BJ (cell line): Measurements from ENCODE around the gene SAYSD1. TPM values are rescaled to one million over a fixed set of nuclear protein-coding genes. Genes with fewer than 3 reads are reported as not detected.

Experiments
- CTCF ChIA-PET: fragments of 350-600 bp; formaldehyde crosslinking; extraction: SDS; loops from one replicate; lab custom pipeline; 2021; ENCODE audit warnings: antibody characterized with exemption, inconsistent platforms; lab: Yijun Ruan, JAX
- POLR2A ChIA-PET: fragments of 300-600 bp; sonication (Branson Sonifier 250); formaldehyde crosslinking; extraction: SDS; loops from one replicate; lab custom pipeline; 2021; ENCODE audit warnings: antibody characterized with exemption; lab: Charles Lee
- DNase-seq: peaks from one replicate; pipeline ENCODE4 v3.0.0-alpha.2; 2011; ENCODE audit warnings: low read depth
- H3K27me3 ChIP-seq: 2 replicates; pipeline ENCODE4 v1.6.0; 2011; ENCODE audit warnings: low read length; ENCODE audit not compliant: control insufficient read depth, insufficient read depth
- H3K36me3 ChIP-seq: 2 replicates; pipeline ENCODE4 v1.5.1; 2011; ENCODE audit warnings: low read length; ENCODE audit not compliant: control insufficient read depth, insufficient read depth
- H3K4me3 ChIP-seq: 2 replicates; pipeline ENCODE4 v1.5.1; 2011; ENCODE audit warnings: low read depth, mild to moderate bottlenecking, control low read depth, low read length
- polyA plus RNA-seq: library from polyadenylated mRNA; depleted of rRNA; stranded (reverse); fragments of >200 nt; gene quantifications from 2 replicates; pipeline ENCODE4 v1.2.3, GENCODE V29; 2011
- TF ChIP-seq, protein P1 (sequence below): IDR thresholded peaks from 2 replicates; pipeline ENCODE4 v1.5.1; 2011; ENCODE audit warnings: low read depth, mild to moderate bottlenecking, control low read depth, inconsistent platforms, low read length, moderate library complexity; ENCODE audit not compliant: insufficient read depth

SAYSD1 gene
- polyA plus RNA-seq, 1 experiment = 9.7 TPM

DNA sequence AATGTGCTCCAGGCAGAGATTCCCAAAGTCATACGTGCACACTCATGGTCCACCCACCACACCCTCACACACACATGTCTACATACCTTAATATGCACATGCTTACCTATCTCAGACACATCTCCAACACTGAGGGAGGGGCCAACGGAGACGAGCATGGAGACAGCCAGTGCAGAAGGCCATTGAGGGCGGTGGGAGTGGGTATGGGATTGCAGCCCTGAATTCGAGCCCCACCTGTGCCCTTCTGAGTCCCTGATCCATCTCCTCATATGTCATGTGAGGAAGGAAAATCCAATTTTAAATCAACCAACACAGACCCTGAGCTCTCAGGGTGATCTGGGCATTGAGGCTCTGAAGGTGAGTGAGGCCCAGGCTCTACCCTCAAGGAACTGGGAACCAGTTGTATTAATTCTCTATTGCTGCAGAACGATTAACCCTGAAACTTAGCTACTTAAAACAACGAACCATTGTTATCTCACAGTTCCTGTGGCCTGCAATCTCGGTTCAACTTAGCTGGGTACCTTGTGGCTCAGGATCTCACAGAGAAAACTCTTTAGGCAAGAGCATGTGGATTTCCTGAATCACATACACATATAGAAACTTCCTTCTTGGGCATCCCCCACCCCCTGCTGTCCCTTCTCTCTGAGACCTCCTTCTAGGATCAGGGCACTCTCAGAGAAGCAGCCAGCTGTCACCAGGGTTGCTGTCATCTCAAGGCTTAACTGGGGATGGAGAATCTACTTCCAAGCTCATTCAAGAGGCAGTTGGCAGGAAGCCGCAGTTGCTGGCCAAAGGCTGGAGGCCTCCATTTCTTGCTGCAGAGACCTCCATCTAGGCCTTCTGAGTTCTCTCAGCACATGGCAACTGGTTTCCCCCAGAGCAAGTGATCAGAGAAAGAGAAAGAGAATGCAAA is 38.1 kb downstream of the SAYSD1 start:
- POLR2A ChIA-PET = no interaction called here
- Histone ChIP-seq H3K27me3 (peaks cover 1% of the 10 kb centered on the region; the same call in 1 of the 2 replicates), H3K36me3 (no peaks in the 10 kb centered on the region), H3K4me3 (no peak overlapping the region)
- TF ChIP-seq, protein P1, sequence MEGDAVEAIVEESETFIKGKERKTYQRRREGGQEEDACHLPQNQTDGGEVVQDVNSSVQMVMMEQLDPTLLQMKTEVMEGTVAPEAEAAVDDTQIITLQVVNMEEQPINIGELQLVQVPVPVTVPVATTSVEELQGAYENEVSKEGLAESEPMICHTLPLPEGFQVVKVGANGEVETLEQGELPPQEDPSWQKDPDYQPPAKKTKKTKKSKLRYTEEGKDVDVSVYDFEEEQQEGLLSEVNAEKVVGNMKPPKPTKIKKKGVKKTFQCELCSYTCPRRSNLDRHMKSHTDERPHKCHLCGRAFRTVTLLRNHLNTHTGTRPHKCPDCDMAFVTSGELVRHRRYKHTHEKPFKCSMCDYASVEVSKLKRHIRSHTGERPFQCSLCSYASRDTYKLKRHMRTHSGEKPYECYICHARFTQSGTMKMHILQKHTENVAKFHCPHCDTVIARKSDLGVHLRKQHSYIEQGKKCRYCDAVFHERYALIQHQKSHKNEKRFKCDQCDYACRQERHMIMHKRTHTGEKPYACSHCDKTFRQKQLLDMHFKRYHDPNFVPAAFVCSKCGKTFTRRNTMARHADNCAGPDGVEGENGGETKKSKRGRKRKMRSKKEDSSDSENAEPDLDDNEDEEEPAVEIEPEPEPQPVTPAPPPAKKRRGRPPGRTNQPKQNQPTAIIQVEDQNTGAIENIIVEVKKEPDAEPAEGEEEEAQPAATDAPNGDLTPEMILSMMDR = no peak
- CTCF ChIA-PET = no interaction called here
- no peak for DNase-seq

DNA sequence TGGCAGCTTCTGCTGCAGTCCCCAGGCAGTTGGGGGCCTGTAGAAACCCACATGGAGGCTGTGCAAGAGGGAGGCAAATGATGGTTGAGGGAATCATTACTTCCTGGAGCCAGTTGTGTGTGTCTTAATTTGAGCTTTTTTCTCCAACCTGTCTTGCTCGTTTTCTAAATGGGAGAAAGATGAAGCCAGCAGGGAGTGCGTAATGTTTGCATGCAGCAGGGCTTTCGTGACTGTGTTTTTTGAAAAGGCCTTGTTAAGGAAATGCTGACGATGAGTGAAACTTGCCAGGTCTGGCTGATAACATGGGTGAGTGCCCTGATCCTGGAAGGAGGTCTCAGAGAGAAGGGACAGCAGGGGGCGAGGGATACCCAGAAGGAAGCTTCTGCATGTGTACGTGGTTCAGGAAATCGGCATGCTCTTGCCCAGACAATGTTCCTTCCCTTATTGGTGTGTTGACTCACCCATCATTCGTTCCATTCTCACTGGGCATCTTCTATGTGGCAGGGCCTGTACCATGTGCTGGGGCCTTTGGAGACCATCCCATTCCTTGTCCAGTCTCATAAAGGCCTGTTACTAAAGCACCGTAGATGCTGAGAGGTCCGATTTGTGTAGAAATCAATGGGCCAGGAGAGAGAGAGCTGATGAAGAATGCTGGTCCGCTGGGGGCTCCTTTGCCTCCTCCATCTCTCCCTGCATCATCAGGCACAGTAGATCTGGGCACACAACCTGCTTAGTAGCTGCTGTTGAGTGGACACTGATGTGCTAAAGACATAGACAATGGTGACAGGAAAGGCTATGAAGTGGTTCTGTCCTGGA is 39.0 kb downstream of the SAYSD1 start:
- POLR2A ChIA-PET = no interaction called here
- Histone ChIP-seq H3K36me3 (no peaks in the 10 kb centered on the region), H3K4me3 (no peak overlapping the region), H3K27me3 (peaks cover 1% of the 10 kb centered on the region; the same call in 1 of the 2 replicates)
- DNase-seq = no peak
- CTCF ChIA-PET = no interaction called here
- TF ChIP-seq, protein P1 = no peak

DNA sequence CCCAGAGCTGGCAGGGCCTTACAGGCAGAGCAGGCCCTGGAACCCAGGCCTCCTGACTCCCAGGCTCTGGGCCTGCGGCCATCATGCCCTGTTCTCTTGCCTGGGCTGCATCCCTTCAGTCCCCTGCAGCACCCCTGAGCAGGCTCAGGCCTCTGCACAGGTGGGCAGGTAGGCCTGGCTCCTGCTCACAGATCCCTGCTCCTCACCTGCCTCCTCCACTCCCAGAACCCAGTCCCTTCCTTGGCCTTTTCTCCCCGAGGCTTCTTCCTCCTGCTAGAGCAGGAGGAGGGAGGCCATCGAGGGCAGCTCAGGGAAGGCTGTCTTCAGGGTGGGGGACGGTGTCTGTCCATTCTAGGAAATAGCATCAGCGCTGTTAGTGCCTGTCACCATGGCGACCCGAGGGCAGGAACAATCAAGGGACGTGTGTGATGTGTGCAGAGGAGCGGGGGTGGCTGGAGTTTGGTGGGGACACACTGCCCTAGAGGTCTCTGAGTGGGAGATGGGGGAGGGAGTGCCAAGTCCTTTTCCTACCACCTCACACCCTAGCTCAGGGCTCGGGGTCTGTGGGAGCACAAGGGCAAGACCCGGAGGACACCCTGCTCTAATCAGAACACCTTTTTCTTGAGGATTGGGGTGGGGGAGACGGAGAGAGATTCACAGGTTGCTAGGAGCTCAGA is 39.8 kb downstream of the SAYSD1 start:
- Histone ChIP-seq H3K36me3 (no peaks in the 10 kb centered on the region), H3K4me3 (no peak overlapping the region), H3K27me3 (peaks cover 1% of the 10 kb centered on the region; the same call in 1 of the 2 replicates)
- no peak for DNase-seq
- CTCF ChIA-PET = no interaction called here
- TF ChIP-seq, protein P1 = no peak
- POLR2A ChIA-PET = no interaction called here

DNA sequence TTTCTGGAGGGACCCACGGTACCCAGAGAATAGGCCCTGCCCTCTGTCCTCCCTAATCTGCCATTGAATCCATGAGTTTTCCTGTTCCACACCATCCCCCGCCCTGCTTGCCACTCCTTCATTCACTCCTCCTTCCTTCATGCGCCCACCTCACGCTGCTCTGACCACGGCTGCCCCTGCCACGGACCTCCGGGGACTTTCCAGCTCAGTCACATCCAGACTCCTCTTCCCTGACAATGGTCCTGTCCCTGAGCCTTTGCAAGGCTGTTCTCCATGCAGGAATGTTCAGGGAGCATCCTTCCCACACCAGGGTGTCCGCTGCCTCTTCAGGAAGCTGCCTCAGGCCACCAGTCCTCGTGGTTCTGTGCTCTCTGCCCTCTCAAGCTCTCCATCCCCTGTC is 40.5 kb downstream of the SAYSD1 start:
- Histone ChIP-seq H3K36me3 (no peaks in the 10 kb centered on the region), H3K4me3 (no peak overlapping the region), H3K27me3 (peaks cover 1% of the 10 kb centered on the region; the same call in 1 of the 2 replicates)
- CTCF ChIA-PET = no interaction called here
- no peak for DNase-seq
- TF ChIP-seq, protein P1 = no peak
- POLR2A ChIA-PET = no interaction called here
